NCI-H1694 treated with DMSO at 0.1 percent for 48 hours (cell line): ENCODE measurements around the gene STARD10.

Experiments
- DNase-seq: peaks from one replicate; lab custom pipeline; 2025; lab: John Stamatoyannopoulos, UW

Gene STARD10

GRCh38 chr11:72744474-72744873 is 49.4 kb downstream of the STARD10 start:
- DNase-seq, result no peak

- peak; percentile 87 for DNase-seq
These were observed 50.3 kb downstream of the STARD10 start for GRCh38 chr11:72743321-72744221.

GRCh38 chr11:72742513-72743320 is 51.1 kb downstream of the STARD10 start:
- DNase-seq, result no peak

- no peak for DNase-seq
These were observed 51.9 kb downstream of the STARD10 start for GRCh38 chr11:72741849-72742512.

GRCh38 chr11:72741429-72741833 is 52.4 kb downstream of the STARD10 start:
- no peak for DNase-seq

GRCh38 chr11:72740562-72741428 is 53.1 kb downstream of the STARD10 start:
- DNase-seq, result no peak

GRCh38 chr11:72740060-72740424 is 53.8 kb downstream of the STARD10 start:
- no peak for DNase-seq

GRCh38 chr11:72739240-72740059 is 54.4 kb downstream of the STARD10 start:
- no peak for DNase-seq

GRCh38 chr11:72738199-72739141 is 55.4 kb downstream of the STARD10 start:
- no peak for DNase-seq

- DNase-seq, result no peak
These were observed 56.5 kb downstream of the STARD10 start for GRCh38 chr11:72737336-72737735.

- no peak for DNase-seq
These were observed 57.3 kb downstream of the STARD10 start for GRCh38 chr11:72736452-72737069.

- no peak for DNase-seq
These were observed 58.3 kb downstream of the STARD10 start for GRCh38 chr11:72735495-72736027.

- no peak for DNase-seq
These were observed 61.5 kb downstream of the STARD10 start for GRCh38 chr11:72732329-72732728.

- no peak for DNase-seq
These were observed 63.1 kb downstream of the STARD10 start for GRCh38 chr11:72730737-72731136.

- no peak for DNase-seq
These were observed 63.6 kb downstream of the STARD10 start for GRCh38 chr11:72730243-72730642.

- no peak for DNase-seq
These were observed 66.3 kb downstream of the STARD10 start for GRCh38 chr11:72727521-72727920.

- DNase-seq, result no peak
These were observed 67.3 kb downstream of the STARD10 start for GRCh38 chr11:72726266-72727220.

- no peak for DNase-seq
These were observed 68.2 kb downstream of the STARD10 start for GRCh38 chr11:72725724-72726028.
